Keratinocyte (primary cell): ENCODE data around the gene TNIP2.

Experiments used
- EZH2 ChIP-seq: IDR thresholded peaks from one replicate; pipeline ENCODE4 v1.6.1; 2012; ENCODE audit warnings: inconsistent platforms, mild to moderate bottlenecking, low read length, moderate library complexity
- TF ChIP-seq, protein P1 (sequence below), 3 experiments: IDR thresholded peaks in 1 of 3; conservative IDR thresholded peaks in 1 of 3; optimal IDR thresholded peaks in 1 of 3; 2 replicates in 2 of 3; 3 replicates in 1 of 3; pipeline versions ENCODE3 to v1.5.1; 2011; ENCODE audit warnings: low read length in 3 of 3, mild to moderate bottlenecking in 3 of 3, moderate library complexity in 2 of 3, control low read depth in 1 of 3, inconsistent platforms in 1 of 3; ENCODE audit not compliant: insufficient read depth in 2 of 3; ENCODE audit errors: extremely low read depth in 1 of 3

DNA sequence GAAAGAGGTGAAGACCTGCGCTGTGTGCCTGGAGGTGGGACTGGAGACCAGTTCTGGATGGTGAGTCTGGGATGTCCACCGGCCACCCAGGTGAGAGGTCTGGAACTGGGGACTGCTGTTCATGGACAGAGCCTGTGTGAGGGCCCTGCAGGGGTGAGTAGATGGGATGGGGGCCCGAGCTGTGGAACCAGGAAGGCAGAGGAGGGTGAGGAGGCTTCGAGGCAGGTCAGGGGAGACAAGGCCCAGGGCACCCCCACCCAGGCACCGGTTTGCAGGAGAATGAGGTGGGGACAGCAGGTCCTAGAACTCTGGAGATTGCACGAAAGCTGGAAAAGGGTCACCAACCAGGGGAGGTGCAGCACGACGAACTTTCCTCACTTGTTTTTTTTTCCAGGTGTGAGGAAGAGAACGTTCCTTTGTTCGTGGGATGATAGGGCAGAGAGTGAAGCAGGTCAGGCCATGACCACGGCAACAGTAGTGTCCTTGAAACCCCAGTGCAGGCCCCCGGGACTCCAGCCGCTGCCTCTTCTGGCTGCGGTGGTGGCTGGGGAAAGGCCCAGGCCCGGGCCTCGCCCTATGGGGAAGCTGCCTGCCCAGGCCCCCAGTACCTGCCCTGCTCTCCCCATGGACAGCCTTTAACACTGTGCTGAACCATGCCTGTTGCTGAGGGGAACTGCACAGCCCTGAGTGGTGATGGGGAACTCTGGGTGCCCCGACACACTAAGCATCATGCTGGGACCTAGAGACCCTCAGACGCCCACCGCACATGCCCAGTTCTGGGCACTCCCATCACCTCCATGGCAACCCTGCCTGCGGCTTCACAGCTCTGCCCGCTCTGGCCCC lies 22.9 kb downstream of the TNIP2 start:
- TF ChIP-seq, protein P1, sequence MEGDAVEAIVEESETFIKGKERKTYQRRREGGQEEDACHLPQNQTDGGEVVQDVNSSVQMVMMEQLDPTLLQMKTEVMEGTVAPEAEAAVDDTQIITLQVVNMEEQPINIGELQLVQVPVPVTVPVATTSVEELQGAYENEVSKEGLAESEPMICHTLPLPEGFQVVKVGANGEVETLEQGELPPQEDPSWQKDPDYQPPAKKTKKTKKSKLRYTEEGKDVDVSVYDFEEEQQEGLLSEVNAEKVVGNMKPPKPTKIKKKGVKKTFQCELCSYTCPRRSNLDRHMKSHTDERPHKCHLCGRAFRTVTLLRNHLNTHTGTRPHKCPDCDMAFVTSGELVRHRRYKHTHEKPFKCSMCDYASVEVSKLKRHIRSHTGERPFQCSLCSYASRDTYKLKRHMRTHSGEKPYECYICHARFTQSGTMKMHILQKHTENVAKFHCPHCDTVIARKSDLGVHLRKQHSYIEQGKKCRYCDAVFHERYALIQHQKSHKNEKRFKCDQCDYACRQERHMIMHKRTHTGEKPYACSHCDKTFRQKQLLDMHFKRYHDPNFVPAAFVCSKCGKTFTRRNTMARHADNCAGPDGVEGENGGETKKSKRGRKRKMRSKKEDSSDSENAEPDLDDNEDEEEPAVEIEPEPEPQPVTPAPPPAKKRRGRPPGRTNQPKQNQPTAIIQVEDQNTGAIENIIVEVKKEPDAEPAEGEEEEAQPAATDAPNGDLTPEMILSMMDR (optimal IDR thresholded peaks at IDR 0.05 in 1 of 3, IDR thresholded peaks at IDR 0.05 in 1 of 3, conservative IDR thresholded peaks at IDR 0.05 in 1 of 3; ENCODE audit: extremely low read depth in 1 of 3, insufficient read depth in 2 of 3, low read length in 3 of 3): no peak
- TF ChIP-seq EZH2: no peak
